Dermis microvascular lymphatic vessel endothelial cell (primary cell): ENCODE measurements around the gene STXBP6. TPM values are rescaled to one million over a fixed set of nuclear protein-coding genes. Genes with fewer than 3 reads are reported as not detected.
"Not testable (repeated sequence)": the region's sequence is repeated elsewhere in the genome, so short reads cannot be mapped to it uniquely, and the experiment has no call there.

Source experiments
- DNase-seq, 2 donors: peaks; one replicate each; pipeline versions ENCODE4 v3.0.0 to v3.0.0-alpha.2; 2010; ENCODE audit warnings: low read depth in 2 of 2
- total RNA-seq: library from RNA; depleted of rRNA; stranded (reverse); fragments of >200 nt; gene quantifications from 2 replicates; pipeline ENCODE4 v1.2.1, GENCODE V29; 2014

Gene STXBP6
- total RNA-seq, 1 donor from 2014 or later, result 4.5 TPM

- no peak for DNase-seq
Observed at GRCh38 chr14:24957814-24958213, 92.1 kb downstream of the STXBP6 start.

GRCh38 chr14:24956104-24956503, 93.8 kb downstream of the STXBP6 start:
- no peak for DNase-seq

GRCh38 chr14:24954700-24955037, 95.3 kb downstream of the STXBP6 start:
- DNase-seq, result no peak

GRCh38 chr14:24954037-24954699, 95.8 kb downstream of the STXBP6 start:
- no peak for DNase-seq

- no peak for DNase-seq
Observed at GRCh38 chr14:24952851-24953666, 96.9 kb downstream of the STXBP6 start.

- DNase-seq, result no peak
Observed at GRCh38 chr14:24948261-24948847, 101.6 kb downstream of the STXBP6 start.

GRCh38 chr14:24947131-24947530, 102.8 kb downstream of the STXBP6 start:
- DNase-seq, result no peak

GRCh38 chr14:24944800-24945199, 105.1 kb downstream of the STXBP6 start:
- DNase-seq, result no peak

GRCh38 chr14:24943024-24943423, 106.9 kb downstream of the STXBP6 start:
- no peak for DNase-seq

GRCh38 chr14:24941719-24942118, 108.2 kb downstream of the STXBP6 start:
- no peak for DNase-seq

- no peak for DNase-seq
Observed at GRCh38 chr14:24940213-24940783, 109.6 kb downstream of the STXBP6 start.

- no peak for DNase-seq
Observed at GRCh38 chr14:24938593-24938992, 111.4 kb downstream of the STXBP6 start.

- DNase-seq, result no peak
Observed at GRCh38 chr14:24937300-24937699, 112.6 kb downstream of the STXBP6 start.

GRCh38 chr14:24936773-24937172, 113.2 kb downstream of the STXBP6 start:
- not testable (repeated sequence) for DNase-seq

GRCh38 chr14:24935796-24936195, 114.2 kb downstream of the STXBP6 start:
- DNase-seq, result no peak

GRCh38 chr14:24928386-24928900, 121.5 kb downstream of the STXBP6 start:
- DNase-seq, result no peak

- no peak for DNase-seq
Observed at GRCh38 chr14:24927809-24928208, 122.1 kb downstream of the STXBP6 start.

GRCh38 chr14:24925771-24926374, 124.1 kb downstream of the STXBP6 start:
- no peak for DNase-seq

GRCh38 chr14:24924544-24924943, 125.4 kb downstream of the STXBP6 start:
- DNase-seq, result no peak

- no peak for DNase-seq
Observed at GRCh38 chr14:24921903-24922302, 128.0 kb downstream of the STXBP6 start.

- no peak for DNase-seq
Observed at GRCh38 chr14:24920265-24921075, 129.5 kb downstream of the STXBP6 start.
